Mesenchymal stem cell (in vitro differentiated cells and primary cell): ENCODE data around the gene TP53AIP1.

Experiments used
- DNase-seq: peaks from one replicate; pipeline ENCODE4 v3.0.0-alpha.2; 2013
- H2AFZ ChIP-seq: one replicate; pipeline ENCODE4 v1.6.1; 2013; ENCODE audit warnings: low read depth, mild to moderate bottlenecking, control low read depth, inconsistent platforms, low read length, moderate library complexity
- H2AK5ac ChIP-seq: 2 replicates; pipeline ENCODE4 v1.6.1; 2013; ENCODE audit warnings: low read length, moderate library complexity, mild to moderate bottlenecking, inconsistent platforms; ENCODE audit not compliant: severe bottlenecking
- H2BK120ac ChIP-seq: one replicate; pipeline ENCODE4 v1.6.1; 2013; ENCODE audit warnings: low read depth, mild to moderate bottlenecking, inconsistent platforms, low read length, moderate library complexity
- H2BK12ac ChIP-seq, 2 experiments: one replicate each; pipeline ENCODE4 v1.6.1; 2013; ENCODE audit warnings: inconsistent platforms in 2 of 2, low read length in 2 of 2, mild to moderate bottlenecking in 2 of 2, moderate library complexity in 2 of 2, control low read depth in 1 of 2
- H2BK15ac ChIP-seq: one replicate; pipeline ENCODE4 v1.6.1; 2013; ENCODE audit warnings: mild to moderate bottlenecking, low read depth, inconsistent platforms; ENCODE audit not compliant: poor library complexity, severe bottlenecking
- H2BK5ac ChIP-seq: 2 replicates; pipeline ENCODE4 v1.6.1; 2013; ENCODE audit warnings: low read depth, mild to moderate bottlenecking, low read length, control low read depth, inconsistent platforms; ENCODE audit not compliant: poor library complexity, severe bottlenecking
- H3K14ac ChIP-seq, 2 experiments: one replicate each; pipeline ENCODE4 v1.6.1; 2013; ENCODE audit warnings: inconsistent platforms in 2 of 2, low read length in 2 of 2, control low read depth in 1 of 2, mild to moderate bottlenecking in 1 of 2, moderate library complexity in 1 of 2
- H3K18ac ChIP-seq, 2 experiments: one replicate each; pipeline ENCODE4 v1.6.1; 2013; ENCODE audit warnings: inconsistent platforms in 2 of 2, low read length in 2 of 2, control low read depth in 1 of 2, low read depth in 1 of 2, mild to moderate bottlenecking in 1 of 2
- H3K23ac ChIP-seq, 2 experiments: one replicate each; pipeline ENCODE4 v1.6.1; 2013; ENCODE audit warnings: inconsistent platforms in 2 of 2, low read length in 2 of 2, mild to moderate bottlenecking in 2 of 2, moderate library complexity in 2 of 2, control low read depth in 1 of 2
- H3K27ac ChIP-seq: 2 replicates; pipeline ENCODE4 v1.5.1; 2013; ENCODE audit warnings: mild to moderate bottlenecking, moderate library complexity, low read length, control low read depth, inconsistent platforms; ENCODE audit not compliant: poor library complexity, severe bottlenecking
- H3K27me3 ChIP-seq, 2 experiments: 2 replicates each; pipeline versions ENCODE4 v1.6.1 to v1.7.0; 2013; ENCODE audit warnings: low read length in 2 of 2, mild to moderate bottlenecking in 2 of 2, moderate library complexity in 2 of 2, control low read depth in 1 of 2, inconsistent platforms in 1 of 2; ENCODE audit not compliant: control insufficient read depth in 1 of 2, insufficient read depth in 1 of 2
- H3K36me3 ChIP-seq, 2 experiments: 2 replicates each; pipeline versions ENCODE4 v1.6.1 to v1.7.0; 2013; ENCODE audit warnings: low read length in 2 of 2, control low read depth in 1 of 2, inconsistent platforms in 1 of 2, low read depth in 1 of 2, mild to moderate bottlenecking in 1 of 2; ENCODE audit not compliant: insufficient read depth in 2 of 2, control insufficient read depth in 1 of 2
- H3K4ac ChIP-seq, 2 experiments: one replicate each; pipeline ENCODE4 v1.6.1; 2013; ENCODE audit warnings: inconsistent platforms in 2 of 2, low read length in 2 of 2, mild to moderate bottlenecking in 2 of 2, moderate library complexity in 2 of 2, control low read depth in 1 of 2, low read depth in 1 of 2
- H3K4me1 ChIP-seq: 2 replicates; pipeline ENCODE4 v1.6.1; 2013; ENCODE audit warnings: low read depth, low read length, control low read depth; ENCODE audit not compliant: control insufficient read depth, insufficient read depth
- H3K4me2 ChIP-seq: 2 replicates; pipeline ENCODE4 v1.6.1; 2013; ENCODE audit warnings: low read length, mild to moderate bottlenecking, inconsistent platforms; ENCODE audit not compliant: poor library complexity, severe bottlenecking
- H3K4me3 ChIP-seq, 2 experiments: 2 replicates each; pipeline versions ENCODE4 v1.5.1 to v1.7.0; 2013; ENCODE audit warnings: low read length in 2 of 2, mild to moderate bottlenecking in 2 of 2, control low read depth in 1 of 2, low read depth in 1 of 2; ENCODE audit not compliant: insufficient read depth in 1 of 2
- H3K79me1 ChIP-seq: replicated peaks from 2 replicates; pipeline ENCODE4 v1.6.1; 2013; ENCODE audit warnings: mild to moderate bottlenecking, control low read depth, low read length, inconsistent platforms; ENCODE audit not compliant: poor library complexity, severe bottlenecking
- H3K9ac ChIP-seq: 2 replicates; pipeline ENCODE4 v1.7.0; 2013; ENCODE audit warnings: mild to moderate bottlenecking, low read length, moderate library complexity
- H3K9me3 ChIP-seq: 2 replicates; pipeline ENCODE4 v1.7.0; 2013; ENCODE audit warnings: mild to moderate bottlenecking, low read length; ENCODE audit not compliant: control insufficient read depth
- H4K8ac ChIP-seq: one replicate; pipeline ENCODE4 v1.6.1; 2013; ENCODE audit warnings: inconsistent platforms, mild to moderate bottlenecking, low read length, moderate library complexity
- H4K91ac ChIP-seq: one replicate; pipeline ENCODE4 v1.6.1; 2013; ENCODE audit warnings: mild to moderate bottlenecking, low read length, inconsistent platforms
- WGBS: methylation state at CpG from one replicate; pipeline ENCODE4 v1.1.7; 2013; ENCODE audit warnings: mixed read lengths; 5-methylcytosine and 5-hydroxymethylcytosine counted together

Gene TP53AIP1

GRCh38 chr11:128965485-128965884 is 22.8 kb upstream of the TP53AIP1 start:
- Histone ChIP-seq H2AK5ac (no peak overlapping the region), H2BK5ac (no peak overlapping the region)
- WGBS: 56% methylated on average over 4 of the region's 4 CpGs

GRCh38 chr11:128964463-128964930 is 21.8 kb upstream of the TP53AIP1 start:
- no peak overlapping the region for H2BK12ac ChIP-seq
- H2AFZ ChIP-seq: no peak overlapping the region
- H3K27me3 ChIP-seq: no peaks in the 10 kb centered on the region
- H2BK15ac ChIP-seq: no peak overlapping the region
- no peak overlapping the region for H3K27ac ChIP-seq
- no peak overlapping the region for H3K14ac ChIP-seq
- no peak overlapping the region for H3K9ac ChIP-seq
- peaks cover 10 to 17% of the 10 kb centered on the region in 2 experiments for H3K36me3 ChIP-seq
- H2BK5ac ChIP-seq: no peak overlapping the region
- no peak overlapping the region for H3K18ac ChIP-seq
- H3K4me1 ChIP-seq: no peaks in the 10 kb centered on the region
- H4K91ac ChIP-seq: no peak overlapping the region
- WGBS: 51% methylated on average over 7 of the region's 7 CpGs
- no peak overlapping the region for H2BK120ac ChIP-seq
- no peak for DNase-seq
- no peak overlapping the region for H3K4me2 ChIP-seq
- no peak overlapping the region for H3K4ac ChIP-seq
- no peak overlapping the region for H4K8ac ChIP-seq
- H3K4me3 ChIP-seq: no peak overlapping the region
- H3K23ac ChIP-seq: no peak overlapping the region
- no peaks in the 10 kb centered on the region for H3K9me3 ChIP-seq
- no peaks in the 10 kb centered on the region for H3K79me1 ChIP-seq
- no peak overlapping the region for H2AK5ac ChIP-seq

More at GRCh38 chr11:128965485-128965884, 22.8 kb upstream of the TP53AIP1 start:
- Histone ChIP-seq H3K9ac (peak overlapping the region; percentile 17), H2BK15ac (no peak overlapping the region), H3K36me3 (peaks cover 20 to 27% of the 10 kb centered on the region in 2 experiments), H3K27ac (no peak overlapping the region), H3K23ac (no peak overlapping the region), H3K9me3 (no peaks in the 10 kb centered on the region), H3K4me1 (no peaks in the 10 kb centered on the region), H3K4ac (no peak overlapping the region), H2AFZ (no peak overlapping the region), H2BK12ac (no peak overlapping the region), H3K27me3 (no peaks in the 10 kb centered on the region), H4K91ac (no peak overlapping the region), H3K4me2 (no peak overlapping the region), H3K79me1 (no peaks in the 10 kb centered on the region), H4K8ac (no peak overlapping the region), H3K18ac (no peak overlapping the region), H2BK120ac (no peak overlapping the region), H3K4me3 (no peak overlapping the region), H3K14ac (no peak overlapping the region)
- peak; percentile 30 for DNase-seq

- Histone ChIP-seq H4K8ac (no peak overlapping the region), H2BK15ac (no peak overlapping the region), H4K91ac (no peak overlapping the region), H2BK12ac (no peak overlapping the region), H3K79me1 (no peaks in the 10 kb centered on the region), H2AK5ac (no peak overlapping the region), H3K9ac (no peak overlapping the region), H3K4ac (no peak overlapping the region), H3K36me3 (peaks cover 4 to 10% of the 10 kb centered on the region in 2 experiments), H3K4me1 (no peaks in the 10 kb centered on the region), H2AFZ (no peak overlapping the region), H3K23ac (no peak overlapping the region), H3K27me3 (no peaks in the 10 kb centered on the region), H2BK120ac (no peak overlapping the region), H3K27ac (no peak overlapping the region), H3K18ac (no peak overlapping the region), H3K14ac (no peak overlapping the region), H3K9me3 (no peaks in the 10 kb centered on the region), H3K4me3 (no peak overlapping the region), H2BK5ac (no peak overlapping the region), H3K4me2 (no peak overlapping the region)
- 70% methylated on average over 3 of the region's 3 CpGs for WGBS
- DNase-seq: no peak
Observed at GRCh38 chr11:128963744-128964325, 21.2 kb upstream of the TP53AIP1 start.

- 92% methylated on average over 5 of the region's 5 CpGs for WGBS
- H2BK120ac ChIP-seq: no peak overlapping the region
Observed at GRCh38 chr11:128962896-128963295, 20.2 kb upstream of the TP53AIP1 start.

More at GRCh38 chr11:128962896-128963295, 20.2 kb upstream of the TP53AIP1 start:
- no peak overlapping the region for H2BK15ac ChIP-seq
- peaks cover 0 to 1% of the 10 kb centered on the region in 2 experiments for H3K36me3 ChIP-seq
- no peaks in the 10 kb centered on the region for H3K27me3 ChIP-seq
- H3K23ac ChIP-seq: no peak overlapping the region
- no peak overlapping the region for H2AFZ ChIP-seq
- H3K4me3 ChIP-seq: no peak overlapping the region
- H3K9ac ChIP-seq: no peak overlapping the region
- no peak overlapping the region for H3K27ac ChIP-seq
- no peaks in the 10 kb centered on the region for H3K79me1 ChIP-seq
- H3K4ac ChIP-seq: no peak overlapping the region
- H4K91ac ChIP-seq: no peak overlapping the region
- no peak overlapping the region for H4K8ac ChIP-seq
- no peak overlapping the region for H2AK5ac ChIP-seq
- H2BK12ac ChIP-seq: no peak overlapping the region
- no peaks in the 10 kb centered on the region for H3K9me3 ChIP-seq
- H3K4me1 ChIP-seq: no peaks in the 10 kb centered on the region
- H3K14ac ChIP-seq: no peak overlapping the region
- H3K18ac ChIP-seq: no peak overlapping the region
- no peak for DNase-seq
- H3K4me2 ChIP-seq: no peak overlapping the region
- H2BK5ac ChIP-seq: no peak overlapping the region
